Measurements from ENCODE around the gene PAMR1.

Gene PAMR1

DNA sequence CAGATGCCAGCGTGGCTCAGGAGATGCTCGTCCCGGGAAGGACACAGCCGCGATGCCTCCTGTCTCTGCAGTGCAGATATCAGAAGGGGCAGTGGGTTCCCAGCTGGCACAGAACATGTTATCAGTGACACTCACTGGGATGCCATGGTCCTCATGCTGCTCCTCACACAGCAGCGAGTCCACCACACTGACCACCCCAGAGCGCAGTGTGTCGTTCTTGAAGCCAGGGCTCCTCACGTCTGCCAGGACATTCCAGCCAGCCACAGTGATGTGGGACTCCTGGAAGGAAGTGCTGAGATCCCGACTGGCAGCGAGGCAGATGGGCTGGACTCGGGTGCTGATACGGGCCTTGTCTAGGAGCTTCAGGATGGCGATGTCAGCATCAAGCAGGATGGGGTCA lies 93.0 kb downstream of the PAMR1 start:
- no peak for TF ChIP-seq ZNF384 (IDR thresholded peaks at IDR 0.05)
- ChIA-PET POLR2A (no interaction called here), CTCF (no interaction called here)
- no peak for DNase-seq (ENCODE audit: extremely low spot score)

DNA sequence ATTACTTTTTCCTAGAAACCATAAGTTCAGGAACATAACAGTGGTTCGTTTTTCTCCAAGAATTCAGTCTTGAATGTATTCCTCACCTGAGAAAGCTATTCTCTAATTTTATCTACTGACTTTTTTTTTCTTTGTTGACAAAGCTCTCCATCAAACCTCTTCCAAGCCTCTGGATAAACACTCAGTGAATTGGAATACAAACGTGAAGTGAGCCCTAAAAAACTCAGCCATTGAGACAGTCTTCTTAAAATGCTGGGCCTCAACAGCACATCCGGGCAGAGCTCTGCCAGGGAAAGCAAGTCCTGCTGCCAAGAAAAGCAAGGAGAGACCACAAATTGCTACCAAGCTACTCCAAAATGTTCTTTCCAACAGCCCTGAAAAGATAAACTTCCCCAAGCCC lies 98.3 kb downstream of the PAMR1 start:
- no peak for DNase-seq (ENCODE audit: extremely low spot score)
- TF ChIP-seq SUZ12 (IDR thresholded peaks at IDR 0.05) (no peak), FOXA1 (IDR thresholded peaks at IDR 0.05) (no peak), LEF1 (IDR thresholded peaks at IDR 0.05; ENCODE audit: borderline replicate concordance) (no peak), BHLHE40 (IDR thresholded peaks at IDR 0.05; ENCODE audit: borderline replicate concordance) (no peak), CTBP1 (IDR thresholded peaks at IDR 0.05; ENCODE audit: borderline replicate concordance) (no peak), HDGF (IDR thresholded peaks at IDR 0.05; ENCODE audit: borderline replicate concordance) (no peak), ELF4 (IDR thresholded peaks at IDR 0.05) (no peak), FOXK2 (IDR thresholded peaks at IDR 0.05) (no peak), TARDBP (IDR thresholded peaks at IDR 0.05) (no peak), FOXM1 (IDR thresholded peaks at IDR 0.05; ENCODE audit: borderline replicate concordance) (no peak), SP1 (IDR thresholded peaks at IDR 0.05) (no peak), ZNF384 (IDR thresholded peaks at IDR 0.05) (no peak)
- TF ChIP-seq, protein P1, sequence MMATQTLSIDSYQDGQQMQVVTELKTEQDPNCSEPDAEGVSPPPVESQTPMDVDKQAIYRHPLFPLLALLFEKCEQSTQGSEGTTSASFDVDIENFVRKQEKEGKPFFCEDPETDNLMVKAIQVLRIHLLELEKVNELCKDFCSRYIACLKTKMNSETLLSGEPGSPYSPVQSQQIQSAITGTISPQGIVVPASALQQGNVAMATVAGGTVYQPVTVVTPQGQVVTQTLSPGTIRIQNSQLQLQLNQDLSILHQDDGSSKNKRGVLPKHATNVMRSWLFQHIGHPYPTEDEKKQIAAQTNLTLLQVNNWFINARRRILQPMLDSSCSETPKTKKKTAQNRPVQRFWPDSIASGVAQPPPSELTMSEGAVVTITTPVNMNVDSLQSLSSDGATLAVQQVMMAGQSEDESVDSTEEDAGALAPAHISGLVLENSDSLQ (IDR thresholded peaks at IDR 0.05): no peak
- ChIA-PET POLR2A (no interaction called here), CTCF (no interaction called here)

DNA sequence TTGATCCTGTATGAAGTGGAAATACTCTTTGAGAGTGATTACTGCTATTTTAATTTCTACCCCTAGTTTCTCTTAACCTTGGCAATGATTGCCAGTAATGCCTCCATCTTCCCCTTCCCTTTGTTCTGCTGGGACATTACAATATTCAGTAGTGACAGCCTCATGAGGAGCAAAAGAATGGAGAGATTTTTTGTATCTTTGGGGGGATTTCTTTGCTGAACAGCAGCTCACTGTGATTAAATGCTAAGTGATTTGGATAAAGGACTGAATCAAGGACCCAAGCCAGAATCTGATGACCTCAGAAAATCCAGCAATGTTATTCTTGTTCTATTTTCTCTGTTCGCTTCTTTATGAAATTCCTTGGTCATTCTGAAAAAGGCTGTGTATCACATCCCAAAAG lies 99.1 kb downstream of the PAMR1 start:
- CTCF ChIA-PET: no interaction called here
- no peak for TF ChIP-seq ELF4 (IDR thresholded peaks at IDR 0.05)
- TF ChIP-seq, protein P1 (IDR thresholded peaks at IDR 0.05): no peak
- TF ChIP-seq L3MBTL2 (conservative IDR thresholded peaks at IDR 0.05): no peak
- TF ChIP-seq BHLHE40 (IDR thresholded peaks at IDR 0.05; ENCODE audit: borderline replicate concordance): no peak
- TF ChIP-seq HDGF (IDR thresholded peaks at IDR 0.05; ENCODE audit: borderline replicate concordance): no peak
- TF ChIP-seq ZNF384 (IDR thresholded peaks at IDR 0.05): no peak
- TF ChIP-seq CTBP1 (IDR thresholded peaks at IDR 0.05; ENCODE audit: borderline replicate concordance): no peak
- POLR2A ChIA-PET: no interaction called here
- DNase-seq (ENCODE audit: extremely low spot score): no peak

DNA sequence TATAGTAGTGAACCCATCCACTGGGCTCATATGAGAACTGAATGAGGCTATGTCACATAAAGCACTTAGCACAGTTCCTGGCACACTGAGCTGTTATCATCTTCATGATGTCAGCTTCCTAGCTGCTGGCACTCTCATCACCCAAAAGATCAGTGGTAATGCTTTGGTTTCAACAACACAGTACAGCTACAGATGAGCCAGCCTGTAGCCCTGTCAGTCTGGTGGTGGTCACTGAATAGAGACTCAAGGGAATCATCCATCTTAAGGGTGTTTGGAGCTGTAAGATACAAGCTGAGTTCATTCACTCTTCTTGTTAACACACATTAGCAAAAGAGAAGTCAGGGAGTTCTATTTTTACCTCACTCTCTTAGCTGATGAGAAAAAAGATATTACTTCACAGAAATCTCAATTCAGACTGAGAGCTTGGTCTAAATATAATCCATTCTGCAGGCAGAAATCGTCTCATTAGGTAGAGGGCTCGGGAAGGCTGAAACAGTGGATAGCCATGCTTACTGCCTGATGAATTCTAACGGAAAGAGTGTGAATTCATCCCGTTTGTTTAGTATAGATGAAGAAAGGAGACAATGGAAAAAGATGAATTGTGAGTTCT lies 99.7 kb downstream of the PAMR1 start:
- no peak for DNase-seq (ENCODE audit: extremely low spot score)
- TF ChIP-seq HDGF (IDR thresholded peaks at IDR 0.05; ENCODE audit: borderline replicate concordance) (no peak), ZNF384 (IDR thresholded peaks at IDR 0.05) (no peak), SUZ12 (IDR thresholded peaks at IDR 0.05) (no peak), TARDBP (IDR thresholded peaks at IDR 0.05) (no peak), BHLHE40 (IDR thresholded peaks at IDR 0.05; ENCODE audit: borderline replicate concordance) (no peak), CTBP1 (IDR thresholded peaks at IDR 0.05; ENCODE audit: borderline replicate concordance) (no peak), FOXK2 (IDR thresholded peaks at IDR 0.05) (no peak), L3MBTL2 (conservative IDR thresholded peaks at IDR 0.05) (no peak), ARNT (IDR thresholded peaks at IDR 0.05) (no peak), LEF1 (IDR thresholded peaks at IDR 0.05; ENCODE audit: borderline replicate concordance) (no peak), SP1 (IDR thresholded peaks at IDR 0.05) (no peak), FOXA1 (IDR thresholded peaks at IDR 0.05) (no peak), FOXM1 (IDR thresholded peaks at IDR 0.05; ENCODE audit: borderline replicate concordance) (no peak)
- TF ChIP-seq, protein P1 (IDR thresholded peaks at IDR 0.05): no peak
- POLR2A ChIA-PET: no interaction called here
- CTCF ChIA-PET: no interaction called here

DNA sequence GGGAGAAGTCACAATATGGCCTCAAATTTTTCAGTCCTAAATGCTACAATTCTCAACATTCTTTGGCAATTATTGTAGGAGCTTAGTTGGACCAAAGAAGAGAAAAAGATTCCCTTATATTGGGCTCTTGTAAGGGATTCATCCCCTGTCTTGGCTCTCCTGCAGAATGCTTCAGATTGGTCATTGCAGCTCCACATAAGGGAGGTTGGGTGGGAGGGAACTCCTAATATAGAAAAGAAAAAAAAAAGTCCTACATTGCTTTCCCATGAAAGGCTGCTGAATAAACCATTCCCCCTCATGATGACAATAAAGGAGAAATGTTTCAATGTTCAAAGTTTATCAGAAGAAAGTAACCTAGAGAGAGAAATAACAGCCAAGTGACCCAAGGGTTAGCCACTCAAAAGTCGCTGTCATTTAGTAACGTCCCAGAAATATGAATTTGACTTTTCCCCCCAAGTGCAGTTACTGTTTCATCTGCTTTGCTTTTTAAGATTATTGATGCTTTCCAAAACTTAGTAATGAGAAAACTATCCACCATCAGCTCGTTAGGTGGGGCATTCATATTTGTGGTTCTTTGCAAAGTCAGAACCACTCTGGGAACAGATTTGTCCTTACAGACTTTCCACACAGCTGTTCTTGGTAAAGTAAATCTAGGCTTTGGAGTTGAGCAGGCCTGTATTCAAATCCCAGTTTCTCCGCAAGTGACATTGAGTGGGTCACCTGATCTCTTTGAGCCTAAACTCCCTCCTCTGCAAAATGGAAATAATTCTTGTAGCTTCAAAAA lies 101.1 kb downstream of the PAMR1 start:
- POLR2A ChIA-PET: no interaction called here
- TF ChIP-seq BHLHE40 (IDR thresholded peaks at IDR 0.05; ENCODE audit: borderline replicate concordance) (no peak), FOXA1 (IDR thresholded peaks at IDR 0.05) (no peak), FOXM1 (IDR thresholded peaks at IDR 0.05; ENCODE audit: borderline replicate concordance) (no peak), ZNF384 (IDR thresholded peaks at IDR 0.05) (no peak), LEF1 (IDR thresholded peaks at IDR 0.05; ENCODE audit: borderline replicate concordance) (no peak)
- DNase-seq (ENCODE audit: extremely low spot score): no peak
- CTCF ChIA-PET: no interaction called here

DNA sequence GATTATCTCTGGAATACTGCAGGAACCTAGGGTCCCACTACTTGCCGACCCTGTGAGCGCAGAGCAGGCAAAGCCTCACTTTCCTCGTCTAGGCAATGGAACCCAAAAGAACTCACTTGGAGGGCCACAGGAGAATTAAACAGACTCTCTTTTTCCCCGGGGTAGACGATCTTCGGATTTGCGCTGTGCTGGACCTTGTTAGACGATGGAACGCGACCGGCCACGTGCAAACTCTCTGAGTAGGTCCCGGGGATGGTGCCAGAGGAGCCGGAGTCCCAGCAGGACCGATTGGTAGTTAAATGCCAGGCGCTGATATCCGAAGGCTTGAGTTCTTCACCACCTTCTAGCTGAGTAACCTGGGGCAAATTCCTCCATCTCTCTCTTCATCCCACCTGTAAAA lies 105.0 kb downstream of the PAMR1 start:
- POLR2A ChIA-PET: no interaction called here
- no peak for DNase-seq (ENCODE audit: extremely low spot score)

More for the DNA sequence above, 105.0 kb downstream of the PAMR1 start:
- no peak for TF ChIP-seq FOXA1 (IDR thresholded peaks at IDR 0.05)
- no peak for TF ChIP-seq SP1 (IDR thresholded peaks at IDR 0.05)
- no peak for TF ChIP-seq FOXK2 (IDR thresholded peaks at IDR 0.05)
- TF ChIP-seq ZNF384 (IDR thresholded peaks at IDR 0.05): no peak
- no peak for TF ChIP-seq LEF1 (IDR thresholded peaks at IDR 0.05; ENCODE audit: borderline replicate concordance)
- TF ChIP-seq, protein P1 (IDR thresholded peaks at IDR 0.05): no peak
- CTCF ChIA-PET: no interaction called here

All from HEK293T (cell line).